Fibroblast of lung (primary cell): ENCODE results near the gene APOLD1. TPM values are rescaled to one million over a fixed set of nuclear protein-coding genes. Genes with fewer than 3 reads are reported as not detected.

Experiments
- DNase-seq, 2 donors: peaks; one replicate each; pipeline versions ENCODE4 v3.0.0 to v3.0.0-alpha.2; 2010; ENCODE audit warnings: low read depth in 2 of 2
- H2AFZ ChIP-seq: 2 replicates; pipeline ENCODE4 v1.5.1; 2012; ENCODE audit warnings: low read length, control low read depth, inconsistent platforms
- H3K27ac ChIP-seq: 2 replicates; pipeline ENCODE4 v1.5.1; 2011; ENCODE audit warnings: low read length, control low read depth; ENCODE audit not compliant: insufficient read depth
- H3K27me3 ChIP-seq: 2 replicates; pipeline ENCODE4 v1.5.1; 2011; ENCODE audit warnings: mild to moderate bottlenecking, low read length; ENCODE audit not compliant: control insufficient read depth, insufficient read depth
- H3K36me3 ChIP-seq: 2 replicates; pipeline ENCODE4 v1.5.1; 2011; ENCODE audit warnings: low read length; ENCODE audit not compliant: control insufficient read depth, insufficient read depth
- H3K4me1 ChIP-seq: 2 replicates; pipeline ENCODE4 v1.5.1; 2011; ENCODE audit warnings: low read length; ENCODE audit not compliant: control insufficient read depth, insufficient read depth; ENCODE audit errors: extremely low read depth
- H3K4me2 ChIP-seq: 2 replicates; pipeline ENCODE4 v1.5.1; 2011; ENCODE audit warnings: low read length, control low read depth; ENCODE audit not compliant: insufficient read depth; ENCODE audit errors: extremely low read depth
- H3K4me3 ChIP-seq, 4 experiments: fragments of 200-600 bp in 1 of 4; sonication (generic) in 1 of 4; replicated peaks in 1 of 4; 2 replicates each; pipeline ENCODE4 v1.5.1; 2011 to 2016; ENCODE audit warnings: low read length in 4 of 4, low read depth in 3 of 4, mild to moderate bottlenecking in 3 of 4, control low read depth in 2 of 4, inconsistent platforms in 1 of 4, mixed read lengths in 1 of 4; ENCODE audit not compliant: insufficient read depth in 1 of 4; ENCODE audit errors: control extremely low read depth in 1 of 4
- H3K79me2 ChIP-seq: 2 replicates; pipeline ENCODE4 v1.5.1; 2012; ENCODE audit warnings: mild to moderate bottlenecking, low read length, inconsistent platforms; ENCODE audit not compliant: control insufficient read depth, insufficient read depth
- H3K9ac ChIP-seq: 2 replicates; pipeline ENCODE4 v1.5.1; 2011; ENCODE audit warnings: mild to moderate bottlenecking, low read length, control low read depth; ENCODE audit not compliant: insufficient read depth
- H3K9me3 ChIP-seq: 2 replicates; pipeline ENCODE4 v1.5.1; 2012; ENCODE audit warnings: low read depth, low read length; ENCODE audit not compliant: control insufficient read depth, insufficient read depth
- H4K20me1 ChIP-seq: 2 replicates; pipeline ENCODE4 v1.5.1; 2011; ENCODE audit warnings: low read length; ENCODE audit not compliant: control insufficient read depth, insufficient read depth; ENCODE audit errors: extremely low read depth
- CTCF ChIP-seq, 2 donors: IDR thresholded peaks in 1 of 2; conservative IDR thresholded peaks in 1 of 2; 1 replicate in 1 of 2; 2 replicates in 1 of 2; pipeline ENCODE4 v1.5.1; 2011 to 2012; ENCODE audit warnings: low read length in 2 of 2, control low read depth in 1 of 2, inconsistent platforms in 1 of 2, low read depth in 1 of 2, mild to moderate bottlenecking in 1 of 2
- EZH2 ChIP-seq: IDR thresholded peaks from 2 replicates; pipeline ENCODE4 v1.5.1; 2012; ENCODE audit warnings: low read length, control low read depth, mild to moderate bottlenecking; ENCODE audit errors: missing control alignments
- polyA plus RNA-seq, 2 donors: library from polyadenylated mRNA; depleted of rRNA in 1 of 2; stranded (reverse) in 1 of 2; unstranded in 1 of 2; fragments of >200 nt; gene quantifications; 2 replicates each; pipeline ENCODE4 v1.2.1, GENCODE V29; 2011 to 2012; ENCODE audit warnings: missing spikeins in 1 of 2
- total RNA-seq: library from RNA; depleted of rRNA; stranded (reverse); fragments of >200 nt; gene quantifications from 2 replicates; pipeline ENCODE4 v1.2.1, GENCODE V29; 2014

APOLD1 gene
- total and polyA plus RNA-seq, 2 donors (not counting 1 experiment from before 2014, with no cell fraction given): 3.1 to 3.2 TPM

DNA sequence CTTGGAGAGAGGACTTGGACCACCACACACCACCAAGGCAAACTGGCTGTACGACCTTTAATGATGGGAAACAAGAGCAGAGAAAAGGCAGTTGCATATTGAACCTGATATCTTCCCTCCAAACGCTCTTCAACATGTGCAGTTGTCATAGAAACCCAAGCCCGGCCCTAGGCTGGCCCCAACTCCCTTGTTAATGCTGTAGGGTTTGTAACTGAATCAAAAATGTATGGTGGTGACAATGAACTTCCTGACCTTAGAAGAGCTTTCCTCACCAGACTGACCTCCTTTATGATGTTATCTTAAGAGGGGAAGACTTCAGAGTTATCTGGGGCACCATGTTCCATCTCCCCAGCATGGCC, 12.3 kb downstream of the APOLD1 start:
- Histone ChIP-seq H3K9ac (no peak overlapping the region), H3K36me3 (no peaks in the 10 kb centered on the region)

DNA sequence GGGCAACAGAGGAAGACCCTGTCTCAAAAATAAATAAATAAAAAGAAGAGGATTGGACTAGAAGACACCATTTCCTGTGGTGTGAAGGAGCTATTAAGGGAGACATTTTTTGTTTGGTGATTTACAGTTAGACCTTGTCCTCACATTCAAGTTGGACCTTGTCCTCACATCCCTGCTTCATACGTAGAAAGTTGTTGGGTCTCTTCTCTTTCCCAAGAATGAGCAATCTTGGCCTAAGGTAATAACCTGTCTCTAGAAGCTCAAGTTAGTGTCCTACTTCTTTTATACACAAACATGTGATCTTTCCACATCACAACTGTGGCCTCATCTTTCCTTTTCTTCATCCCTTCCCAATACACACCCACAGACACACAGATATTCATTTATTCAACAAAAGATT, 13.0 kb downstream of the APOLD1 start:
- H4K20me1 ChIP-seq: no peaks in the 10 kb centered on the region
- H3K27ac ChIP-seq: no peak overlapping the region
- H3K79me2 ChIP-seq: no peaks in the 10 kb centered on the region
- no peak overlapping the region for H3K4me2 ChIP-seq
- no peaks in the 10 kb centered on the region for H3K36me3 ChIP-seq
- peaks cover 4% of the 10 kb centered on the region for H3K4me1 ChIP-seq
- no peak for DNase-seq
- H3K9ac ChIP-seq: no peak overlapping the region
- TF ChIP-seq EZH2: no peak
- TF ChIP-seq CTCF (conservative IDR thresholded peaks at IDR 0.05 in 1 of 2, IDR thresholded peaks at IDR 0.05 in 1 of 2; ENCODE audit: low read depth in 1 of 2, low read length in 2 of 2): no peak
- H2AFZ ChIP-seq: no peak overlapping the region
- H3K9me3 ChIP-seq: no peaks in the 10 kb centered on the region
- H3K4me3 ChIP-seq: no peak overlapping the region
- no peaks in the 10 kb centered on the region for H3K27me3 ChIP-seq

More for the DNA sequence above, 12.3 kb downstream of the APOLD1 start:
- Histone ChIP-seq H3K79me2 (no peaks in the 10 kb centered on the region), H3K4me3 (no peak overlapping the region), H3K27me3 (no peaks in the 10 kb centered on the region), H3K27ac (no peak overlapping the region), H2AFZ (no peak overlapping the region), H3K9me3 (no peaks in the 10 kb centered on the region), H4K20me1 (no peaks in the 10 kb centered on the region), H3K4me1 (no peaks in the 10 kb centered on the region), H3K4me2 (no peak overlapping the region)
- no peak for DNase-seq
- no peak for TF ChIP-seq EZH2
- no peak for TF ChIP-seq CTCF (conservative IDR thresholded peaks at IDR 0.05 in 1 of 2, IDR thresholded peaks at IDR 0.05 in 1 of 2; ENCODE audit: low read depth in 1 of 2, low read length in 2 of 2)

DNA sequence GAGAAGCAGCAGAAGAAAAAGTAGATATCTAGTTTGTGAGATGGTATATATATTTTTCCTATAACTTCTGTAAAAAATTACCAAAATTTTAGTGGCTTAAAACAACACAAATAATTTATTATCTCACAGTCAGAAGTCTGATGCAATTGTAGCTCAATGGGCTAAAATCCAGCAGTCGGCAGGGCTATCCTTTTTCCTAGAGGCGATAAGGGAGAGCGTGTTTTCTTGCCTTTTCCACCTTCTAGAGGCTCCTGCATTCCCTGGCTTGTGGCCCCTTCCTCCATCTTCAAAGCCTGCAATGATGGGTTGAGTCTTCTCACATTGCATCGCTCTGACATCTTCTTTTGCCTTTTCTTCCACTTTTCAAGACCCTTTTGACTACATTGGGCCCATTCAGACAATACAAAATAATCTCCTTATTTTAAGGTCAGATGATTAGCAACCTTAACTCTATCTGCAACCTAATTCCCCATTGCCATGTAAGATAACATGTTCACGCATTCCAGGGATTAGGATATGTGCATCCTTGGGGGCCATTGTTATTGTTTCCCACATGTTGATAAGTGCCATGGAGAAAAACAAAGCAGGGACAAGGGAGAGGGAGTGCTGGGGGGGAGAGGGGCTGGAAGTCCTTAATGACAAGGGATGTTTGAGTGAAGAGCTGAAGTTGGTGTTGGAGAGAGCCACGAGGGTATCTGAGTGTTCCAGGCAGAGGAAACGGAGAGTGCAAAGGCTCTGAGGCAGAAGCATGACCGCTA, 13.9 kb downstream of the APOLD1 start:
- no peak overlapping the region for H3K4me2 ChIP-seq
- TF ChIP-seq EZH2 (no peak), CTCF (conservative IDR thresholded peaks at IDR 0.05 in 1 of 2, IDR thresholded peaks at IDR 0.05 in 1 of 2; ENCODE audit: low read depth in 1 of 2, low read length in 2 of 2) (no peak)
- no peak overlapping the region for H3K9ac ChIP-seq
- H3K4me1 ChIP-seq: peaks cover 8% of the 10 kb centered on the region
- no peaks in the 10 kb centered on the region for H3K9me3 ChIP-seq
- H4K20me1 ChIP-seq: no peaks in the 10 kb centered on the region
- H3K79me2 ChIP-seq: no peaks in the 10 kb centered on the region
- H3K4me3 ChIP-seq: no peak overlapping the region
- no peak overlapping the region for H3K27ac ChIP-seq
- no peaks in the 10 kb centered on the region for H3K36me3 ChIP-seq
- no peak for DNase-seq
- no peak overlapping the region for H2AFZ ChIP-seq
- H3K27me3 ChIP-seq: no peaks in the 10 kb centered on the region
